ENCODE data around the gene CAMTA1. TPM values are rescaled to one million over a fixed set of nuclear protein-coding genes. Genes with fewer than 3 reads are reported as not detected.

The CAMTA1 gene
- total and polyA plus RNA-seq, 4 donors: 90.5 to 236 (median 195) TPM

DNA sequence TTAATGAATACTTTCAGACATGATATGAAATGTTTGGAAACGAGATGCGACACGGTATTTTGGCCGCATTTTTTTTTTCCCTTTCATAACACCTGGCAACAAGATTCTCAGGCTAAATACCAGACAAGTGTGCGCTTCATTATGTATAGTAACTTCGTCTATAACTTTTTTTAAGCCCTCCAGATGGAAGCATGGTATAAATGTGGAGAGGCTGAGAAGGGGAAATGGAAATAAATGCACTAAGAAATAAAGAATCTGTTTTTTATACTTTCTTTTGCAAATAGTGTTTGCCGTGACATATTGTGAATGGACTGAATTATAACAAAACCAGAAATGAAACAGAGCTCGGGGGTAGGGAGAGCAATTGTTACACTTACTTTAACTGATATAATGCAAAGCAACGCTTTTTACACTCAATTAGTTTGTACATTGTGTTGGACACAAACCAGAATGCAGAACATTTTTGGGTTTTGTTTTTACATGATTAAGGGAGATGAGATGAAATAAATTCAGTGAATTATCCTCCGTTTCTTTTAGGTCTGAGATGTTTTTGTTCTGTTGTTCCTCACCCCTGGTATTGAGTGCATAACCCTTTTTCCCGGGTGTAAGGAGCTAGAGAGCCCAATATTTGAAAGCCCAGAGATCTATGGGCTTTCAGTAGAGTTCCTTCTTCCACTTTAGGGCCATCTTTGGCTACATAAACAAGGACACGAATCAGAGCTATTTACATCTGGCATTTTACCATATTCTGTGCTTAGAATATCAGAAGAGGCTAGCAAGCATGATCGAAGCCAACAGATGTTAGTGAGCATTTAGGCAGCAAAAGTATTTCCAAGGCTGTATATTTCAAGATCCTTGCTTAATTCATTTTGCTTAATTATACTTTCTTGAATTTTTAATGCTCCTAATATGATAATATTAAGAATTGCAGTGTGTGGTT lies 478.0 kb downstream of the CAMTA1 start:
- H3K4me1 ChIP-seq (ENCODE audit: control insufficient read depth, insufficient read depth, low read length): peaks cover 18% of the 10 kb centered on the region
- 31% methylated on average over 3 of the region's 13 CpGs for WGBS (ENCODE audit: insufficient coverage)
- no peaks in the 10 kb centered on the region for H3K36me3 ChIP-seq (ENCODE audit: control insufficient read depth, insufficient read depth, low read length)
- H3K9me3 ChIP-seq (ENCODE audit: control insufficient read depth, insufficient read depth, low read length): no peaks in the 10 kb centered on the region
- peak in 2 of 6 donors; percentile 55 to 62 for DNase-seq (ENCODE audit: low read depth in 4 of 6, low spot score in 6 of 6)
- no peak overlapping the region for H3K4me3 ChIP-seq (ENCODE audit: low read depth, low read length)
- no peak overlapping the region for H3K27ac ChIP-seq (ENCODE audit: low read depth, low read length)
- no peaks in the 10 kb centered on the region for H3K27me3 ChIP-seq (ENCODE audit: control insufficient read depth, insufficient read depth, low read length)

GRCh38 chr1:7264101-7264500 lies 478.8 kb downstream of the CAMTA1 start:
- Histone ChIP-seq H3K36me3 (ENCODE audit: control insufficient read depth, insufficient read depth, low read length) (no peaks in the 10 kb centered on the region), H3K9me3 (ENCODE audit: control insufficient read depth, insufficient read depth, low read length) (no peaks in the 10 kb centered on the region), H3K4me3 (ENCODE audit: low read depth, low read length) (no peak overlapping the region), H3K4me1 (ENCODE audit: control insufficient read depth, insufficient read depth, low read length) (peaks cover 18% of the 10 kb centered on the region), H3K27me3 (ENCODE audit: control insufficient read depth, insufficient read depth, low read length) (no peaks in the 10 kb centered on the region), H3K27ac (ENCODE audit: low read depth, low read length) (no peak overlapping the region)
- WGBS (ENCODE audit: insufficient coverage): 40% methylated on average over 2 of the region's 4 CpGs
- DNase-seq (ENCODE audit: low read depth in 4 of 6, low spot score in 6 of 6): no peak

- Histone ChIP-seq H3K9me3 (ENCODE audit: control insufficient read depth, insufficient read depth, low read length) (no peaks in the 10 kb centered on the region), H3K4me3 (ENCODE audit: low read depth, low read length) (no peak overlapping the region), H3K36me3 (ENCODE audit: control insufficient read depth, insufficient read depth, low read length) (no peaks in the 10 kb centered on the region), H3K4me1 (ENCODE audit: control insufficient read depth, insufficient read depth, low read length) (peaks cover 18% of the 10 kb centered on the region), H3K27me3 (ENCODE audit: control insufficient read depth, insufficient read depth, low read length) (no peaks in the 10 kb centered on the region), H3K27ac (ENCODE audit: low read depth, low read length) (no peak overlapping the region)
- 40% methylated on average over 7 of the region's 9 CpGs for WGBS (ENCODE audit: insufficient coverage)
- peak in 1 of 6 donors; percentile 65 for DNase-seq (ENCODE audit: low read depth in 4 of 6, low spot score in 6 of 6)
These were observed 480.6 kb downstream of the CAMTA1 start for GRCh38 chr1:7265771-7266371.

DNA sequence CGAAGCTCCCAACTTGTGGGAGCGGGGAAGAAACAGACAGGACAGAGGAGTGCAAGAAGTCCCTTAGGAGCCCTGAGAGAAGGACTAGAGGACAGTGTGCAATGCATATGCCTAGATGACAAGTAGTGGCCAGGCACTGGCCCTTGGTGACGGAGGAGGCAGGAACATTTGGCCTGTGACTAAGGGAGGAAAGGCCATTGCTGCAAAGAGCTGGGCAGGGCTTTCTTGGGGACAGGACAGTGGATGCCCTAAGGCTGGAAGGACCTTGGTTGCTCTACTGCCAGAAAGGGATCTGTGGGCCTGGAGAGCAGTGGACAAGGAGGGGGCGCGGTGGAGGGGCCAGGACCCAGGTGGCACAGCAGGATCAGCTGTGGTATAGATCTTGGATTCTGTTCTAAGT lies 481.3 kb downstream of the CAMTA1 start:
- no peaks in the 10 kb centered on the region for H3K9me3 ChIP-seq (ENCODE audit: control insufficient read depth, insufficient read depth, low read length)
- 96% methylated on average over 5 of the region's 5 CpGs for WGBS (ENCODE audit: insufficient coverage)

DNA sequence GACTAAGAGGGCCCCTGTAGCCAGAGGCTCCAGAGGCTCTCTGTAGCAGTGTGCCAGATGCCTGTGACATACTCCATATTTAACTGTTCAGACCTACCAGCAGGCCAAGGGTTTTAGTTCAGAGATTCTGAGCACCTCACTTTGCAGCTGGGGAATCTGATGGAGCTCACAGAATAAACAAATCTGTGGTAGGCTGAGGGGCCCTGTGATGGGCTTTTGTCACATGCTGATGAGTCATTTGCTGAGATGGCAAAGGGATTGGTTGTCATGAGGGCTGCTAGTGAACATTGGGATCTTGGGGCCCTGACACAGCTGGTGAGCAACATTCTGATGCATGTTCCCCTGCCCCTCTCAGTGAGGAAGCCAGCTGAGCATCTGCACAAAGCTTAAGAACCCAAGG lies 482.2 kb downstream of the CAMTA1 start:
- no peak for DNase-seq (ENCODE audit: low read depth in 4 of 6, low spot score in 6 of 6)
- H3K4me1 ChIP-seq (ENCODE audit: control insufficient read depth, insufficient read depth, low read length): peaks cover 18% of the 10 kb centered on the region
- no peak overlapping the region for H3K4me3 ChIP-seq (ENCODE audit: low read depth, low read length)

More for the DNA sequence above, 481.3 kb downstream of the CAMTA1 start:
- Histone ChIP-seq H3K4me3 (ENCODE audit: low read depth, low read length) (no peak overlapping the region), H3K27me3 (ENCODE audit: control insufficient read depth, insufficient read depth, low read length) (no peaks in the 10 kb centered on the region), H3K27ac (ENCODE audit: low read depth, low read length) (no peak overlapping the region), H3K36me3 (ENCODE audit: control insufficient read depth, insufficient read depth, low read length) (no peaks in the 10 kb centered on the region), H3K4me1 (ENCODE audit: control insufficient read depth, insufficient read depth, low read length) (peaks cover 18% of the 10 kb centered on the region)
- DNase-seq (ENCODE audit: low read depth in 4 of 6, low spot score in 6 of 6): no peak

GRCh38 chr1:7268983-7269382 lies 483.7 kb downstream of the CAMTA1 start:
- DNase-seq (ENCODE audit: low read depth in 4 of 6, low spot score in 6 of 6): no peak
- no peaks in the 10 kb centered on the region for H3K36me3 ChIP-seq (ENCODE audit: control insufficient read depth, insufficient read depth, low read length)
- peaks cover 15% of the 10 kb centered on the region for H3K4me1 ChIP-seq (ENCODE audit: control insufficient read depth, insufficient read depth, low read length)
- no peak overlapping the region for H3K27ac ChIP-seq (ENCODE audit: low read depth, low read length)
- no peaks in the 10 kb centered on the region for H3K9me3 ChIP-seq (ENCODE audit: control insufficient read depth, insufficient read depth, low read length)
- no peaks in the 10 kb centered on the region for H3K27me3 ChIP-seq (ENCODE audit: control insufficient read depth, insufficient read depth, low read length)
- no peak overlapping the region for H3K4me3 ChIP-seq (ENCODE audit: low read depth, low read length)

More for the DNA sequence above, 482.2 kb downstream of the CAMTA1 start:
- no peak overlapping the region for H3K27ac ChIP-seq (ENCODE audit: low read depth, low read length)
- no peaks in the 10 kb centered on the region for H3K9me3 ChIP-seq (ENCODE audit: control insufficient read depth, insufficient read depth, low read length)
- no peaks in the 10 kb centered on the region for H3K36me3 ChIP-seq (ENCODE audit: control insufficient read depth, insufficient read depth, low read length)
- no peaks in the 10 kb centered on the region for H3K27me3 ChIP-seq (ENCODE audit: control insufficient read depth, insufficient read depth, low read length)

GRCh38 chr1:7269525-7269924 lies 484.3 kb downstream of the CAMTA1 start:
- H3K4me3 ChIP-seq (ENCODE audit: low read depth, low read length): no peak overlapping the region
- DNase-seq (ENCODE audit: low read depth in 4 of 6, low spot score in 6 of 6): no peak
- H3K27ac ChIP-seq (ENCODE audit: low read depth, low read length): no peak overlapping the region
- no peaks in the 10 kb centered on the region for H3K9me3 ChIP-seq (ENCODE audit: control insufficient read depth, insufficient read depth, low read length)
- no peaks in the 10 kb centered on the region for H3K36me3 ChIP-seq (ENCODE audit: control insufficient read depth, insufficient read depth, low read length)
- peaks cover 14% of the 10 kb centered on the region for H3K4me1 ChIP-seq (ENCODE audit: control insufficient read depth, insufficient read depth, low read length)
- WGBS (ENCODE audit: insufficient coverage): 88% methylated on average over 1 of the region's 1 CpG
- no peaks in the 10 kb centered on the region for H3K27me3 ChIP-seq (ENCODE audit: control insufficient read depth, insufficient read depth, low read length)

DNA sequence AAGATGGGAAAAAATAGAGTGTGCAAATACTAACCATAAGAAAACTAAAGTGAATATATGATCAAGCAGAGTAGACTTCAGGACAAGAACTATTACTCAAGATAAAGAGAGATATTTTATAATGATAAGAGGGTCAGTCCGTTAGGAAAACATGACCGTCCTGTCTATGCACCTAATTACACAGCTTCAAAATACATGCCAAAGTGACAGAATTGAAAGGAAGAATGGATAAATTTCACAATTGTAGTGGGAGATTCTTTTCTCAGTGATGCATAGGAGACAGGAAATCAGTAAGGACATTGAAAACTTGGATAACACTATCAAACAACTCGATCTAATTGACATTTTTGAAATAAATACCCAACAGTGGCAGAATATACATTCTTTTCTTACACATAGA lies 489.0 kb downstream of the CAMTA1 start:
- Histone ChIP-seq H3K4me1 (ENCODE audit: control insufficient read depth, insufficient read depth, low read length) (peaks cover 2% of the 10 kb centered on the region), H3K36me3 (ENCODE audit: control insufficient read depth, insufficient read depth, low read length) (no peaks in the 10 kb centered on the region), H3K27ac (ENCODE audit: low read depth, low read length) (no peak overlapping the region), H3K27me3 (ENCODE audit: control insufficient read depth, insufficient read depth, low read length) (no peaks in the 10 kb centered on the region), H3K9me3 (ENCODE audit: control insufficient read depth, insufficient read depth, low read length) (peaks cover 2% of the 10 kb centered on the region), H3K4me3 (ENCODE audit: low read depth, low read length) (no peak overlapping the region)
- no CpG with 5 or more reads among the region's 3 CpGs for WGBS (ENCODE audit: insufficient coverage)
- no peak for DNase-seq (ENCODE audit: low read depth in 4 of 6, low spot score in 6 of 6)

GRCh38 chr1:7278045-7278444 lies 492.8 kb downstream of the CAMTA1 start:
- no peak for DNase-seq (ENCODE audit: low read depth in 4 of 6, low spot score in 6 of 6)
- WGBS (ENCODE audit: insufficient coverage): no CpG with 5 or more reads among the region's 2 CpGs

More at GRCh38 chr1:7278045-7278444, 492.8 kb downstream of the CAMTA1 start:
- peaks cover 2% of the 10 kb centered on the region for H3K9me3 ChIP-seq (ENCODE audit: control insufficient read depth, insufficient read depth, low read length)
- H3K4me3 ChIP-seq (ENCODE audit: low read depth, low read length): no peak overlapping the region
- no peaks in the 10 kb centered on the region for H3K36me3 ChIP-seq (ENCODE audit: control insufficient read depth, insufficient read depth, low read length)
- H3K27ac ChIP-seq (ENCODE audit: low read depth, low read length): no peak overlapping the region
- H3K27me3 ChIP-seq (ENCODE audit: control insufficient read depth, insufficient read depth, low read length): no peaks in the 10 kb centered on the region
- H3K4me1 ChIP-seq (ENCODE audit: control insufficient read depth, insufficient read depth, low read length): peaks cover 14% of the 10 kb centered on the region
